Metanephros (tissue), 2 donors: Measurements from ENCODE around the gene LIPT1. TPM values are rescaled to one million over a fixed set of nuclear protein-coding genes. Genes with fewer than 3 reads are reported as not detected.

Source experiments
- small RNA-seq: library from RNA; depleted of rRNA; stranded (forward); fragments of <200 nt; gene quantifications from one replicate; pipeline ENCODE3, GENCODE V24; 2014; ENCODE audit warnings: low replicate concordance
- total RNA-seq: library from RNA; depleted of rRNA; stranded (reverse); fragments of >200 nt; gene quantifications from one replicate; pipeline ENCODE4 v1.2.3, GENCODE V29; 2014

Gene LIPT1
- total RNA-seq: 9.9 TPM

DNA sequence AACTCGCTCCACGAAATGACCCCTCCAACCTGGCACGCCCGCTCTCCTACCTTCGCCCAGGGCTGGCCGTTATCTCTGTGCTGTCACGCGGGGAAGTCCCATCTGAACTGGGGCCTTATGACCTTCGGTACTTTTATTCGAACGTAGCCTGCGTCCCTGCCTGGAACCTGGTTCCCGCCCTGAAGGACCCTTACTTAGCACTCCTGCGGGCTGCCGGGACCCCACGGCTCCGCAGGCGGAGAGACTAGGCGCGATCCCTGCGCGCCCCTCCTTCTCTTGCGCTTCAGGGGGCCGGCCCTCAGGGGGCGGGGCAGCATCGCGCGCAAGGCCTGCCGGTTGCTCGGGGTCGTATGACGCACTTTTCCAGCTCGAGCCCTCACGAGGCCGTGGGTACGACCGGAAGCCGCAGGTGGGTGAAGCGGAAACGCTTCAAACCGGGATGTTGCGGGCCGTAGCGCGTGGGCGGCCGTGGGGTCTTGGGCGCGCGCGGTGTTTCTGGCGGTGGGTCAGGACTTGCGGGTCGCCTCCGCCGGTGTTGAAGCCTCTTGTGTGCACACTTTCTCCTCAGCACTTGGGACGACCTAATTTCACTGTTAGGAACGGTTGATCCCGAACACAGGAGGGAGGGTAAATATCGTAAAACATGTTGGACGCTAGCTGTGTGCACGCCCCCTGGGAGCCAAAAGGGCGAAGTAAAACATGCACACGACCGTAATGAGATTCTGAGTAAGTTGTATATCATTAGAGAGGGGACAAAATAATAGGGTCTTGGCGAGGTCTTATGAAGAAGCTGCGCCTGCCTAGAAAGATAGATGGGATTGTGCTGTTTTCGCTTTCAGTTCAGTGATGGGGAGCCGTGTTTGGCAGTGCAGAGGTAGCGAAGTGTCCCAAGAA lies at the start of gene LIPT1, which contains the start of gene TSGA10:
Gene LIPT1, plus strand, starts transcription at position 325 of the 894 bp plus-strand sequence. CDS start 6,991 bp downstream, outside the sequence.
Gene TSGA10, minus strand, starts transcription at position 300 of the 894 bp plus-strand sequence. CDS start 45,503 bp downstream, outside the sequence.

DNA sequence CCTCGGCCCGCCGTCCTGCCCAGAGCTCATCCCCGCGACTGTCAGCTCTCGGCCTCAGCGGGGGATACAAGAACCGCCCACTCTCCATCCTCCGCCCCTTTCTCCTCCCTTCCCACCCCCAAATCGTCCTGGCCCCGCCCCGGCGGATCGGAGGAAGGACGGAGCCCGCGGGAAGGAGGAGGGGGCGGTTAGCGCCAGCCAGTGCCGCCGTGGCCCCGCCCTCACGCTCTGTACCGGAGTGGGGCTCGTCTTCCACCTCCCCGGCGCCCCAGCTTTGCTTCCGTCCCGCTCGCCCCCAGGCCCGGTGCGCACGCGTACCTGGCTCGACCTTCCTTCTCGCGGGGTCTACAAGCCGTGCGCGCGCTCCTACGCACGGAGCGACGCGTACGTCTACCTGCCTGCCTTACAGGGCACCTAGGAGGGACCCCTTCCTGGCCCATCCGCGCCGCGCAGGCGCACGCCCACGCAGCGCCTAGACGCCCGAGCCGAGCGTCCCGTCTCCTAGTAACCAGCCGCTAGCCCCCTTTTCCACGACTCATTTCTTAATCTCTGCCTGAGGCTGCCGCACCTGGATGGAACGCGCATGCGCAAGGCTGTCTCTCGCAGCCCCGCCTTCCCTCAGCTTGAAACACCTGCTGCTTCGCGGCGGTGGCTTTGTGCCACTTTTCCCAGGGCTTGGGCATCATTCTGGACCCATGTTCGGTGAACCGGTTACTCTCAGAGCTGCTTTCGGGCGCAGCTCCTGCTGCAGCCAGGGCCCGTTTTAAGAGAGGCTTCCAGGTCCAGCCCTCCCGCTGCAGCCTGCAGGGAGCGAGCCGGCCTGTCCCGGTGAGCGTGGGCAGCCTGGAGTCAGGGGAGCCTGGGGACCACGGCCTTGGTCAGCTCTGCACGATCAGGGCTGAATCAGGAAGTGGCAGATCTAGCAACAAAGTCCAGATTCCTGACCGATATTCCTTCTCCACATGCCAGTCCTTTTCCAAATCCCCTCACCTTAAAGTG lies 13.4 kb upstream of the LIPT1 start, which contains the start of gene C2orf15:
Gene C2orf15, plus strand, starts transcription at position 598 of the 999 bp plus-strand sequence. CDS start 8,852 bp downstream, outside the sequence.

DNA sequence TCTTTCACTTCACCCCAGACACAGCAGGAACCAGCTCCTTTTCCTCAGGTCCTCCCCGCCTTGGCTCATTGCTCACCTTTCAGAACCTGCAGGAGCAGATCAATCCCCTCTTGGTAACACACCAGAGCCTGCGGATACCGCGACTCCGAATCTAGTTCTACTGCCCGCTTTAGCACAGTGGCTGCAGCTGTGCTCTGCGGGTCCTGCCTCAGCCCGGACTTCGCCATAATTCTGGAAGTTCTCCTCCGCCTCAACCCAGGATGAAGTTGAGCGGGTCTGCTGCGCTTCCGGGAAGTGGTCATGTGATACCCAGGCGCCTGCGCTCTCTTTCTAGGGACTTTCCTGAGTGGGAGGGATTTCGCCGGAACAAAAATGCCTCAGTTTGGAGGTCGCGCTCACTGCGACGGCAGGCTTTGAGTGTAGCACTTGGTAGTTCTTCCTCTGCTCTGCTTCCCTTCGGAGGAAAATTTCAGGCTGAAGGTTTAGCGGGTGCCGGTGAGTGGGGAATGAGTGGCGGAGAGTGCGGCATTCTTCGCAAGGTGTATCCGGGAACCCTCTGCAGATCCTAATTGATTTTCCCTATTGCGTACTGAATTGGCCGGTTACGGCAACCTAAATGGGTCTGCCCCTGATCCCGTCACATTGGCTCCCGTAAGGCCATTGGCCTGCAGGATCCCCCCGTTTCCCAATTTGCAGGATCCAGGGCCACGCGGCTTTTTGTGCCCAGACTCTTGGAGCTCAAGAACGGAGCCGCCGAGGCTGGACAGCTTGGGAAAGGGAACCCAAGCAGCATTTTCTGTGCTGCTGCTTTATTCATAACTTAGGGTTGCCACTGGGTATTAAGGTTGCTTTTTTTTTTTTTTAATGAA lies 26.2 kb downstream of the LIPT1 start, which contains the start of the genes MITD1 and MRPL30:
Gene MITD1, minus strand, starts transcription at position 304 of the 869 bp plus-strand sequence. Its CDS starts 77 bp downstream, at position 227.
Gene MRPL30, plus strand, starts transcription at position 430 of the 869 bp plus-strand sequence. CDS start 5,020 bp downstream, outside the sequence.

Small RNA genes lying within 50 kb of the gene (small RNA-seq; reads per million reads assigned to genes)
- gene AC092587.1: not detected

Other genes with a start within 250 kb of the LIPT1 start
- gene CRACDL, start 218.7 kb upstream of the LIPT1 start, total RNA-seq: 4.6 TPM
- 8.7 TPM for gene C2orf15, start 13.3 kb upstream of the LIPT1 start, total RNA-seq
- 14.7 TPM for gene TSGA10, start within 50 bp of the LIPT1 start, total RNA-seq
- gene MITD1, start 26.1 kb downstream of the LIPT1 start, total RNA-seq: 25.1 TPM
- 35.4 TPM for gene MRPL30, start 26.2 kb downstream of the LIPT1 start, total RNA-seq
- gene LYG2, start 100.7 kb downstream of the LIPT1 start, total RNA-seq: not detected
- gene LYG1, start 146.2 kb downstream of the LIPT1 start, total RNA-seq: 1.1 TPM
- 24.6 TPM for gene TXNDC9, start 181.4 kb downstream of the LIPT1 start, total RNA-seq
- gene EIF5B, start 182.4 kb downstream of the LIPT1 start, total RNA-seq: 28.7 TPM